ENCODE measurements around the gene SKOR2. TPM values are rescaled to one million over a fixed set of nuclear protein-coding genes. Genes with fewer than 3 reads are reported as not detected.

SKOR2 gene
- total and polyA plus RNA-seq, 2 donors (not counting 1 experiment from before 2014, with no cell fraction given) = not detected

- TF ChIP-seq, protein P1, sequence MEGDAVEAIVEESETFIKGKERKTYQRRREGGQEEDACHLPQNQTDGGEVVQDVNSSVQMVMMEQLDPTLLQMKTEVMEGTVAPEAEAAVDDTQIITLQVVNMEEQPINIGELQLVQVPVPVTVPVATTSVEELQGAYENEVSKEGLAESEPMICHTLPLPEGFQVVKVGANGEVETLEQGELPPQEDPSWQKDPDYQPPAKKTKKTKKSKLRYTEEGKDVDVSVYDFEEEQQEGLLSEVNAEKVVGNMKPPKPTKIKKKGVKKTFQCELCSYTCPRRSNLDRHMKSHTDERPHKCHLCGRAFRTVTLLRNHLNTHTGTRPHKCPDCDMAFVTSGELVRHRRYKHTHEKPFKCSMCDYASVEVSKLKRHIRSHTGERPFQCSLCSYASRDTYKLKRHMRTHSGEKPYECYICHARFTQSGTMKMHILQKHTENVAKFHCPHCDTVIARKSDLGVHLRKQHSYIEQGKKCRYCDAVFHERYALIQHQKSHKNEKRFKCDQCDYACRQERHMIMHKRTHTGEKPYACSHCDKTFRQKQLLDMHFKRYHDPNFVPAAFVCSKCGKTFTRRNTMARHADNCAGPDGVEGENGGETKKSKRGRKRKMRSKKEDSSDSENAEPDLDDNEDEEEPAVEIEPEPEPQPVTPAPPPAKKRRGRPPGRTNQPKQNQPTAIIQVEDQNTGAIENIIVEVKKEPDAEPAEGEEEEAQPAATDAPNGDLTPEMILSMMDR (IDR thresholded peaks at IDR 0.05) = no peak
- no peak for TF ChIP-seq EZH2 (IDR thresholded peaks at IDR 0.05; ENCODE audit: borderline replicate concordance, insufficient read depth, low read depth, low read length, poor library complexity, severe bottlenecking)
- H3K27me3 Mint-ChIP-seq = peaks cover 75% of the 10 kb centered on the region
- Histone ChIP-seq H4K20me1 (ENCODE audit: control insufficient read depth, insufficient read depth, low read length, poor library complexity, severe bottlenecking) (no peaks in the 10 kb centered on the region), H2AFZ (ENCODE audit: insufficient read depth, low read depth, low read length, poor library complexity, severe bottlenecking) (no peak overlapping the region), H3K36me3 (replicated peaks in 1 of 2; ENCODE audit: control extremely low read depth in 1 of 2, control insufficient read depth in 1 of 2, extremely low read depth in 1 of 2, insufficient read depth in 2 of 2, low read length in 1 of 2) (no peaks in the 10 kb centered on the region), H3K4me2 (replicated peaks; ENCODE audit: low read depth, low read length, poor library complexity, severe bottlenecking) (no peak overlapping the region), H3K4me1 (ENCODE audit: control insufficient read depth in 2 of 2, insufficient read depth in 2 of 2, low read length in 2 of 2) (no peaks in the 10 kb centered on the region), H3K9me3 (ENCODE audit: control extremely low read depth in 1 of 3, control insufficient read depth in 2 of 3, insufficient read depth in 1 of 3, low read length in 2 of 3) (peaks cover 0 to 36% (median 0%) of the 10 kb centered on the region in 3 donors), H3K79me2 (ENCODE audit: control insufficient read depth, insufficient read depth, low read length) (no peaks in the 10 kb centered on the region), H3K9ac (ENCODE audit: low read length) (no peak overlapping the region), H3K4me3 (ENCODE audit: control extremely low read depth in 1 of 5, extremely low read depth in 1 of 5, insufficient read depth in 1 of 5, low read depth in 2 of 5, low read length in 4 of 5) (no peak overlapping the region), H3K27ac (ENCODE audit: low read length in 2 of 2) (no peak overlapping the region), H3K27me3 (replicated peaks in 1 of 4; ENCODE audit: control extremely low read depth in 1 of 4, control insufficient read depth in 3 of 4, insufficient read depth in 4 of 4, low read length in 3 of 4) (peaks cover 0 to 66% (median 34%) of the 10 kb centered on the region in 4 experiments)
- ChIA-PET CTCF (no interaction called here), POLR2A (no interaction called here)
- no peak overlapping the region for H3K27ac Mint-ChIP-seq
- ATAC-seq (ENCODE audit: low read depth) (no peak), DNase-seq (no peak)
- H3K4me3 Mint-ChIP-seq = no peak overlapping the region
- intact Hi-C loops (cut with micrococcal nuclease) = no loop called here
- no peaks in the 10 kb centered on the region for H3K4me1 Mint-ChIP-seq
- WGBS (ENCODE audit: insufficient coverage) = 11% methylated on average over 27 of the region's 38 CpGs
- no peaks in the 10 kb centered on the region for H3K9me3 Mint-ChIP-seq (ENCODE audit: insufficient read depth)
These were observed 8.9 kb upstream of the SKOR2 start for GRCh38 chr18:47260120-47260923.

DNA sequence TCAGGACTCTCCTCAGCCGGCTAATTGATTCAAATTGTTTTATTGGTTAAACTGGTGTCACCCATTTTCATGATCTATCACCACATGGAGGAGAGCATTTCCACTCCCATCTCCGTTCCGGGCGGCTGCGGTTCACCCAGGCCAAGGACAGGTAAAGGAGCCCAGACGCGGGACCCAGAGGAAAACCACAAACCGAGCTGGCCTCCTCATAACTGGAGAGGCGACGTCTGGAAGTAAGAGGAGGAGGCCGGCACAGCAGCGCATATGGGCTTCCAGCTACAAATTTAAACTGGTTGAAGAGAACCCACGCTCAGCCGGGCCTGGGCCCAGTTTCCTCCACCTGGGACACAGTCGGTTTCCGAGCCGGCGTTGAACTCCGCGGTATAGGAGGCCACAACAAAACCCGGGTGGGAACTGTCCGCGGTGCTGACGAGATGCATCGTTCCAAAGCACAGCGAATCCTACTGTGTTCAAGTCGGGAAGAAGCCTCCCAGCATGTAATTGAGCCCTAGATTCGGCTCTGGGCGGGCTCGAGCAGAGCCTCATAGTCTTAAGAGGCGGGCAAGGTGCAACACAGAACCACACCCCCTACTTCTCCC lies 3.0 kb upstream of the SKOR2 start:
- WGBS (ENCODE audit: insufficient coverage) = 7% methylated on average over 29 of the region's 31 CpGs
- H3K27ac Mint-ChIP-seq = no peak overlapping the region
- Histone ChIP-seq H3K9ac (ENCODE audit: low read length) (no peak overlapping the region), H3K4me1 (ENCODE audit: control insufficient read depth in 2 of 2, insufficient read depth in 2 of 2, low read length in 2 of 2) (no peaks in the 10 kb centered on the region), H3K27ac (ENCODE audit: low read length in 2 of 2) (no peak overlapping the region), H3K36me3 (replicated peaks in 1 of 2; ENCODE audit: control extremely low read depth in 1 of 2, control insufficient read depth in 1 of 2, extremely low read depth in 1 of 2, insufficient read depth in 2 of 2, low read length in 1 of 2) (no peaks in the 10 kb centered on the region), H3K9me3 (ENCODE audit: control extremely low read depth in 1 of 3, control insufficient read depth in 2 of 3, insufficient read depth in 1 of 3, low read length in 2 of 3) (peaks cover 0 to 26% (median 0%) of the 10 kb centered on the region in 3 donors), H2AFZ (ENCODE audit: insufficient read depth, low read depth, low read length, poor library complexity, severe bottlenecking) (no peak overlapping the region), H3K4me2 (replicated peaks; ENCODE audit: low read depth, low read length, poor library complexity, severe bottlenecking) (no peak overlapping the region), H3K79me2 (ENCODE audit: control insufficient read depth, insufficient read depth, low read length) (no peaks in the 10 kb centered on the region), H3K27me3 (replicated peaks in 1 of 4; ENCODE audit: control extremely low read depth in 1 of 4, control insufficient read depth in 3 of 4, insufficient read depth in 4 of 4, low read length in 3 of 4) (peaks cover 0 to 69% (median 56%) of the 10 kb centered on the region in 4 experiments), H3K4me3 (ENCODE audit: control extremely low read depth in 1 of 5, extremely low read depth in 1 of 5, insufficient read depth in 1 of 5, low read depth in 2 of 5, low read length in 4 of 5) (no peak overlapping the region), H4K20me1 (ENCODE audit: control insufficient read depth, insufficient read depth, low read length, poor library complexity, severe bottlenecking) (no peaks in the 10 kb centered on the region)
- peaks cover 84% of the 10 kb centered on the region for H3K27me3 Mint-ChIP-seq
- H3K4me3 Mint-ChIP-seq = no peak overlapping the region
- ATAC-seq (ENCODE audit: low read depth) = no peak
- no peak for DNase-seq
- ChIA-PET CTCF (no interaction called here), POLR2A (no interaction called here)
- intact Hi-C loops (cut with micrococcal nuclease) = no loop called here
- no peak for TF ChIP-seq EZH2 (IDR thresholded peaks at IDR 0.05; ENCODE audit: borderline replicate concordance, insufficient read depth, low read depth, low read length, poor library complexity, severe bottlenecking)
- TF ChIP-seq, protein P1 (IDR thresholded peaks at IDR 0.05) = no peak
- peaks cover 2% of the 10 kb centered on the region for H3K4me1 Mint-ChIP-seq
- H3K9me3 Mint-ChIP-seq (ENCODE audit: insufficient read depth) = no peaks in the 10 kb centered on the region
